ENCODE measurements around the gene KIF19.

The KIF19 gene

DNA sequence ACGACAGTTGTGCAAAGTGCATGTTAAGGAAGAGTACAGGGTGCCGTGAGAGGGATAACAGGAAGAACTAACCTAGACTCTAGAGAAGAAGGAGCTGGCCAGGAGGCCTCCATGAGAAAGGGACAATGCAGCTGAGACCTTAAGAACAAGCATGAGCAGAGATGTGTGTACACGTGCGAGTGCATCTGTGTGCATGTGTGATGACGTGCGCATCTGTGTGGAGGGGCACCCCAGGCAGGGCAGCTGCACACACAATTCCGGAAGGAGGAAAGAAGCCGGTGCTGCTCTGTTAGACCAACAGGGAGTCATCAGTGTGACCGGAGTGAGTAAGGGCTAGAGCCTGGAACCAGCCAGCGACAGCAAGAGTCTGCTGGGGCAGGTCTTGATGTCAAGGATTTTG, 7.6 kb upstream of the KIF19 start:
- Histone ChIP-seq H3K27me3 (no peaks in the 10 kb centered on the region), H3K36me3 (no peaks in the 10 kb centered on the region), H3K9me3 (no peaks in the 10 kb centered on the region), H3K4me3 (no peak overlapping the region), H3K4me1 (peaks cover 11% of the 10 kb centered on the region), H3K4me2 (no peak overlapping the region), H4K20me1 (no peaks in the 10 kb centered on the region), H3K9ac (no peak overlapping the region), H3K27ac (no peak overlapping the region)
- TF ChIP-seq Cebpa-rat (IDR thresholded peaks at IDR 0.05) = no peak

GRCh38 chr17:74324521-74324920, 1.5 kb upstream of the KIF19 start:
- Histone ChIP-seq H3K4me2 (peak overlapping the region; percentile 96), H4K20me1 (no peaks in the 10 kb centered on the region), H3K9ac (0 out of 2 replicates have a peak overlapping the region, but pooled peaks have one; percentile 57), H3K27ac (no peak overlapping the region), H3K4me3 (no peak overlapping the region), H3K36me3 (no peaks in the 10 kb centered on the region), H3K9me3 (no peaks in the 10 kb centered on the region), H3K4me1 (peaks cover 55% of the 10 kb centered on the region), H3K27me3 (peaks cover 6% of the 10 kb centered on the region)
- TF ChIP-seq Cebpa-rat (IDR thresholded peaks at IDR 0.05) = no peak

GRCh38 chr17:74325376-74325742, 667 bp upstream of the KIF19 start:
- Histone ChIP-seq H3K4me3 (peak overlapping the region; percentile 62), H3K36me3 (no peaks in the 10 kb centered on the region), H3K27ac (no peak overlapping the region), H3K4me2 (peak overlapping the region; percentile 96), H3K9me3 (no peaks in the 10 kb centered on the region), H3K4me1 (peaks cover 60% of the 10 kb centered on the region), H3K9ac (peak overlapping the region; percentile 57), H4K20me1 (no peaks in the 10 kb centered on the region), H3K27me3 (peaks cover 6% of the 10 kb centered on the region)
- TF ChIP-seq Cebpa-rat (IDR thresholded peaks at IDR 0.05) = no peak

DNA sequence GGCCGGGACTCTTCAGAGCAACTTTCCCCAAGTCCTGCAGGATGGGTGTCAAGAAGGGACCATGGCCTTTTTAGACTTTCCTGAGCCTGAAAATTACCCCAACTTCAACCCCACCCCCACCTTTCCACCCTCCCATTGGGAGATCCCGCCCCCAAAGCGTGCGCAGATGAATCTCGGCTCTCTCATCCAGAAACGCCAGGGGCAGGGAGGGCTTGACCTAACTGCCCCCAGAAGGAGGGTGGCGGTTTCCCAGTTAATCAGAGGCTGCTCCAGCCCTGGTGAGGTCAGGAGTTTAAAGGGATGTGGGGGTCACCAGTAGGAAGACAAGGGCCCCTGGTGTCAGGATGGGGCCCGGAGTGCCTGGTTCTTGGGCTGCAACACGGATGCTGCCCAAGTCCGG, 480 bp downstream of the KIF19 start:
- no peak for TF ChIP-seq Cebpa-rat (IDR thresholded peaks at IDR 0.05)
- H3K36me3 ChIP-seq = no peaks in the 10 kb centered on the region
- no peak overlapping the region for H3K9ac ChIP-seq
- peak overlapping the region; percentile 62 for H3K4me3 ChIP-seq
- H3K27me3 ChIP-seq = peaks cover 6% of the 10 kb centered on the region
- H3K4me1 ChIP-seq = peaks cover 65% of the 10 kb centered on the region
- H4K20me1 ChIP-seq = no peaks in the 10 kb centered on the region
- H3K4me2 ChIP-seq = peak overlapping the region; percentile 96
- no peaks in the 10 kb centered on the region for H3K9me3 ChIP-seq
- H3K27ac ChIP-seq = no peak overlapping the region

GRCh38 chr17:74328487-74328886, 2.5 kb downstream of the KIF19 start:
- 0 out of 2 replicates have a peak overlapping the region, but pooled peaks have one; percentile 24 for H3K9ac ChIP-seq
- peak overlapping the region; percentile 96 for H3K4me2 ChIP-seq
- H3K27me3 ChIP-seq = peaks cover 6% of the 10 kb centered on the region
- H3K36me3 ChIP-seq = no peaks in the 10 kb centered on the region
- TF ChIP-seq Cebpa-rat (IDR thresholded peaks at IDR 0.05) = no peak
- no peaks in the 10 kb centered on the region for H4K20me1 ChIP-seq
- peaks cover 77% of the 10 kb centered on the region for H3K4me1 ChIP-seq
- H3K4me3 ChIP-seq = no peak overlapping the region
- no peaks in the 10 kb centered on the region for H3K9me3 ChIP-seq
- 0 out of 2 replicates have a peak overlapping the region, but pooled peaks have one; percentile 22 for H3K27ac ChIP-seq

DNA sequence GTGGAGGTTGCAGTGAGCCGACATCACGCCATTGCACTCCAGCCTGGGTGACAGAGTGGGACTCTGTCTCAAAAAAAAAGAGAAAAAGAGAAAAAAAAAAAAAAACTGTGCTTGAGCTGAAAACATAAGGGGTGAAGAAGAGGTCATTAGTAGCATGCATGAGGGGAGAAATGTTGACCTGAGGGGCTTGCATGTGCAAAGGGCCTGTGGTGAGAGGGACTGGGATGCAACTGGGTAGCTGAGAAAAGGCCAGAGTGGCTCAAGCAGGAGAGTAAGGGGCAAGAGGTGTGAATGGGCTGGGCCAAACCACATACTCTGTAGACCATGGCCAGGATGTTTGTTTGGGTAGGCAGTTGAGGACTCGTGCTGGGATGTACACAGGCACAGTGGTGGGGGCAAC, 3.4 kb downstream of the KIF19 start:
- Histone ChIP-seq H3K4me3 (no peak overlapping the region), H3K27me3 (peaks cover 6% of the 10 kb centered on the region), H3K4me2 (peak overlapping the region; percentile 27; the same call in 1 of the 2 replicates), H3K9ac (no peak overlapping the region), H3K27ac (no peak overlapping the region), H3K36me3 (no peaks in the 10 kb centered on the region), H3K4me1 (peaks cover 77% of the 10 kb centered on the region), H3K9me3 (no peaks in the 10 kb centered on the region), H4K20me1 (no peaks in the 10 kb centered on the region)
- TF ChIP-seq Cebpa-rat (IDR thresholded peaks at IDR 0.05) = no peak

GRCh38 chr17:74330446-74330845, 4.4 kb downstream of the KIF19 start:
- Histone ChIP-seq H3K36me3 (no peaks in the 10 kb centered on the region), H3K4me3 (no peak overlapping the region), H3K27me3 (peaks cover 4% of the 10 kb centered on the region), H3K4me1 (peaks cover 67% of the 10 kb centered on the region), H3K4me2 (peak overlapping the region; percentile 27; the same call in 1 of the 2 replicates), H3K27ac (no peak overlapping the region), H3K9me3 (no peaks in the 10 kb centered on the region), H3K9ac (no peak overlapping the region), H4K20me1 (no peaks in the 10 kb centered on the region)
- no peak for TF ChIP-seq Cebpa-rat (IDR thresholded peaks at IDR 0.05)

GRCh38 chr17:74332017-74332650, 6.1 kb downstream of the KIF19 start:
- Histone ChIP-seq H3K4me3 (no peak overlapping the region), H3K9me3 (no peaks in the 10 kb centered on the region), H3K9ac (no peak overlapping the region), H3K4me1 (peaks cover 50% of the 10 kb centered on the region), H3K27ac (no peak overlapping the region), H4K20me1 (no peaks in the 10 kb centered on the region), H3K4me2 (peak overlapping the region; percentile 68), H3K27me3 (no peaks in the 10 kb centered on the region), H3K36me3 (no peaks in the 10 kb centered on the region)
- TF ChIP-seq Cebpa-rat (IDR thresholded peaks at IDR 0.05) = no peak

DNA sequence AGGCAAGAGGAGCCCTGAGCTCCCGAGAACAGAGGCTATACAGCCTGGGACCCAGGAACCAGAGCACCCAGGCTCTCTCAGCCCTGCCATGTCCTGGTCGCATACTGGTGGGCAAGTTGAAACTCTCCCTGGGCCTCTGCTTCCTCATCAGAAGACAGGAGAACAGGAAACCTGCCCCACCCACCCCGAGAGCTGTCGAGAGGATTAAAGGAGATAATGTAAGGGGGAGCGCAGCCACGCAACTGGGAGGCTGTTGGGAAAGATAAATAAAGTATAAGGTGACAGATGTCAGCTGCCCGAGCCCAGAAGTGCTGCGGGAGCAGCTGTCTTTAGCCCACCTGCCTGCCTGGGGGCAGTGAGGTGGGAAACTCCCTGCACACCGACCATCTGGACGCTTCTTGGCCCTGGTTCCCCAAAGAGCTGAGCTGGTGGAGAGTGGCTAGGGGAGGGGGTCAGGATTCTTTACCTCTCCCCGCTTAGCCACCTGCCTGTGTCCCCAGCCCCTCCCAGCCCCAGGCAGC, 6.8 kb downstream of the KIF19 start:
- no peaks in the 10 kb centered on the region for H4K20me1 ChIP-seq
- H3K27ac ChIP-seq = no peak overlapping the region
- H3K4me2 ChIP-seq = peak overlapping the region; percentile 68
- H3K4me3 ChIP-seq = no peak overlapping the region
- no peak for TF ChIP-seq Cebpa-rat (IDR thresholded peaks at IDR 0.05)
- no peak overlapping the region for H3K9ac ChIP-seq
- no peaks in the 10 kb centered on the region for H3K27me3 ChIP-seq
- H3K4me1 ChIP-seq = peaks cover 43% of the 10 kb centered on the region
- no peaks in the 10 kb centered on the region for H3K9me3 ChIP-seq
- H3K36me3 ChIP-seq = no peaks in the 10 kb centered on the region

GRCh38 chr17:74334393-74335039, 8.5 kb downstream of the KIF19 start:
- peaks cover 36% of the 10 kb centered on the region for H3K4me1 ChIP-seq
- no peaks in the 10 kb centered on the region for H3K9me3 ChIP-seq
- no peaks in the 10 kb centered on the region for H4K20me1 ChIP-seq
- no peak for TF ChIP-seq Cebpa-rat (IDR thresholded peaks at IDR 0.05)
- H3K27ac ChIP-seq = no peak overlapping the region
- H3K36me3 ChIP-seq = no peaks in the 10 kb centered on the region
- H3K27me3 ChIP-seq = no peaks in the 10 kb centered on the region
- H3K4me3 ChIP-seq = no peak overlapping the region
- no peak overlapping the region for H3K4me2 ChIP-seq
- H3K9ac ChIP-seq = no peak overlapping the region
